ENCODE measurements around the gene DNAJC5.
"Not testable (repeated sequence)": the region's sequence is repeated elsewhere in the genome, so short reads cannot be mapped to it uniquely, and the experiment has no call there.

Gene DNAJC5

DNA sequence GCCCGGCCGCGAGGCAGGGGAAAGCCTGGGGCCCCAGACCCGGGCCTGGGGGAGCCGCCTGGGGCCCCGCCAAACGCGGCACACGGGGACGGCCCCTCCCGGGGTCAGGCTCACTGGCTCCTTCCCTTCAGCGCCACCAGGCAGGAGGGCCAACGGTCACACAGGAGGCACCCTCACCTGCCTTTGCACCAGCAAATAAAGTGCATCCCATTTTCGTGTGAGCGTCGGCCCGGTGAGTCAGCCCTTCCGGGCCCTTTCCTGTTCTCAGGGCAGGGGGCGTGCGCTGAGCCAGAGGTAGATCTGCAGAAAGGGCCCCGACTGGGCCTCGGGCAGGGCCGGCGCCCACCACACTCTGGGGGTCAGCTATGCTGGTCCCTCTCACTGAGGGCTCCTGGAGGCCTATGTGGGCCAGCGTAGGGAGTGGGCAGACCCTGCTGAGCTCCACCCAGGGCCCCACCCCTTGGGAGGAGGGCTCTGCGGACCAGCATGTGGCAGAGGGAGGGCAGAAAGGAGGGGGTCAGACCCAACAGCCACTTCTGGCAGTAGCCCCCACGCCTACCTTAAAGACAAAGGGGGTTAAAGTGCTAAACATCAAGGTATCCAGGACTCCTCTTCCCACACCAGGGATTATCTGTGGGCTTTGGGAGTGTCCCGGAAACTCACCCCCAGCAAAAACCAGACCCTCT lies 62.2 kb downstream of the DNAJC5 start:
- peak; percentile 84 to 90 for DNase-seq

GRCh38 chr20:63957690-63958441 lies 62.9 kb downstream of the DNAJC5 start:
- DNase-seq: peak; percentile 64 to 80

- DNase-seq: no peak
Measured at GRCh38 chr20:63958471-63958870, 63.5 kb downstream of the DNAJC5 start.

GRCh38 chr20:63958964-63959698 lies 64.2 kb downstream of the DNAJC5 start:
- no peak for DNase-seq

DNA sequence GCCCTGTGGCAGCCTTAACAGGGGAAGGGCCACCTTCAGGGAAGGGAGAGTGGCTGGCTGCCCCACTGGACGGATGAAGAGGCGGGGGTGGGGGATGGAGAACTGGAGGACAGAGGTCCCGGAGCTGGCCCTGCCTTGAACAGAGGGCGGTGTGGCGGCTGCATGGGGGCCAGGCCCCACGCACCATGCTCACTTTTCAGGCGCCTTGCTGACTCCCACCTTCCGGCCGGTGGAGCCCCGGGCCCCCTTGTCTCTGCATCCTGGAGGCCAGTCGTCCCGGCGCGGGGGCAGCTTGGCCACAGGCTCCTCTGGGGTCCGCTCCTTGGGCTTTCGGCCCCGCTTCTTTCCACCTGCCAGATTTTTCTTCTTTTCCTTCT lies 64.8 kb downstream of the DNAJC5 start:
- no peak for DNase-seq

- not testable (repeated sequence) for DNase-seq
Measured at GRCh38 chr20:63960654-63961621, 66.0 kb downstream of the DNAJC5 start.

DNA sequence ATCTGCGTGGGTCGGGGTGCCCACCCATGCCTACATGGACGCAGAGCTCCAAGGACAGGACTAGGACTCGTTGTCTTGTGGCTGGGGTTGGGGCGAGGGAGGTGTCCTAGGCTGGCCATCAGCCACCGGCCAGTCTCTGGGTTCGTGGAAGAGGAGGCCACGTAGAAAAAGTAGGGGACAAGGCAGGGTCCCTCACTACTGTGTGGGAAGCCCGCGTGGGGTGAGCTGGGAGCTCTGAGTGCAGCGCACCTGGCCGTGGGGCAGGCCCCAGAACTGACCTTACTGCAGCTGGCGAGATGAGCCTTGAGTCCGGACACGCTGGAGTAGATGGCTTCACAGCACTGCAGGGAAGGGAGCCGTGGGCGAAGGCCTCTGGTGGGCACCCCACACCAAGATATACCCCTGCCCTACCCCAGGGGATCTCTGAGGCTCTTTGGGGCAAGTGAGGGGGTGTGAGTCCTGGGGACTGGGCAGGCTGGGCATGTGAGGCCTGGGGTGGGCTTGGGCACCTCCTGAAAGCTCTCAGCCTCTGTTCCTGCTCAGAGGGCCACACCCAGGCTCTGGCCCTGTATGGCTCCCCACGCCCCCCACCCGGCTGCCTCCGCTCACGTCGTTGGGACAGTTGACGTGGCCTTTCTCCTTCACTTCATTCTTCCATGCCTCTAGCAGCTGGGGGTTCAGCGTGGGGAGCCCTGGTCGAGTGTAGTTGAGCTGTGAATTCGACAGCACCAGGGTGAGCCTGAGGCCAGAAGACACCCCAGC lies 66.9 kb downstream of the DNAJC5 start:
- DNase-seq: no peak

GRCh38 chr20:63962426-63963347 lies 67.8 kb downstream of the DNAJC5 start:
- DNase-seq: no peak

DNA sequence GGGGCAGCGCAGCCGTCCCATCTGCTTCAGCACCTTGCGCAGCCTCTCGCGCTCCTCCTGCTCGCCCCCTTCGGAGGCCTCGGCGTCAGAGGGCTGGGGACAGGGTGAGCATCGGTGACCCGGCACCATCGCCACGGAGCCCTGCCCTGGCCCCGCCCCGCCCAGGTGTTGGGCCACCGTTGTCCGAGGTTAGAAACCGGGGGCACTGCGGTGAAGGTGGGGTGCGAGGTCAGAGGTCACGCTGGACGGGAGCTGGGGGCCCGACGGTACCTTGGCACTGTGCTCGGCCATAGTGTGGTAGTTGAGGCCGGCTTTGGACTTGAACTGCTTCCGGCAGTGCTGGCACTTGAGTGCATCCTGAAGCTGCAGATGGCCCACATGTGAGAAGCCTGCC lies 68.4 kb downstream of the DNAJC5 start:
- DNase-seq: no peak

- no peak for DNase-seq
Measured at GRCh38 chr20:63963784-63964301, 68.9 kb downstream of the DNAJC5 start.

- no peak for DNase-seq
Measured at GRCh38 chr20:63964412-63964811, 69.5 kb downstream of the DNAJC5 start.

DNA sequence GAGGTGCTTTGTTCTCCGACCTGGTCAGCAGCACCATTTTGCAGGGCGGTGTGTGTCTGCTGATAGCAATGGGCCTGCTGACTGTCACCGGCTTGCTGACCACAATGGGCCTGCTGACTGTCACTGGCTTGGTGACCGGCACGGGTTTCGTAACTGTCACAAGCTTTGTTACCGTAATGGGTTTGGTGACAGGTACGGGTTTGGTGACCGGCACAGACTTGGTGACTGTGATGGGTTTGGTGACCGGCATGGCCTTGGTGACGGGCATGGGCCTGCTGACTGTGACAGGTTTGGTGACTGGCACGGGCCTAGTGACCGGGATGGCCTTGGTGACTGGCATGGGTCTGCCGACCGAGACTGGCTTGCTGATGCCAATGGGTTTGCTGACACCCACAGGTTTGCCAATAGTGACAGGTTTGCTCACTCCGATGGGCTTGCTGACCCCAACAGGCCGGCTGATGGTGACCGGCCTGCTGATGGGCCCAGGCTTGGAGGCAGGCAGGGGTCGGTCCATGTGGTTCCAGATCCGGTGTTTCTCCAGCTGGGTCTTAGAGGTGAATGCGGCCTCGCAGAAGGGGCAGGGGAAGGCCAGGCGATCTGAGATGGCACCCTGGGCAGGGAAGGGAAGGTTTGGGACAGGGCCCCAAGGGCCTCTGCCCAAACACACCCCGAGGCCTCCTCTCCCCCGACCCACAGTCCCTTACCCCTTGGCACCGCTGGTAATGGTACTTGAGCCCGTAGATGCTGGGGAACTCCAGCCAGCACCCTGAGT lies 71.4 kb downstream of the DNAJC5 start:
- DNase-seq: no peak

- no peak for DNase-seq
Measured at GRCh38 chr20:63966944-63967322, 72.0 kb downstream of the DNAJC5 start.

DNA sequence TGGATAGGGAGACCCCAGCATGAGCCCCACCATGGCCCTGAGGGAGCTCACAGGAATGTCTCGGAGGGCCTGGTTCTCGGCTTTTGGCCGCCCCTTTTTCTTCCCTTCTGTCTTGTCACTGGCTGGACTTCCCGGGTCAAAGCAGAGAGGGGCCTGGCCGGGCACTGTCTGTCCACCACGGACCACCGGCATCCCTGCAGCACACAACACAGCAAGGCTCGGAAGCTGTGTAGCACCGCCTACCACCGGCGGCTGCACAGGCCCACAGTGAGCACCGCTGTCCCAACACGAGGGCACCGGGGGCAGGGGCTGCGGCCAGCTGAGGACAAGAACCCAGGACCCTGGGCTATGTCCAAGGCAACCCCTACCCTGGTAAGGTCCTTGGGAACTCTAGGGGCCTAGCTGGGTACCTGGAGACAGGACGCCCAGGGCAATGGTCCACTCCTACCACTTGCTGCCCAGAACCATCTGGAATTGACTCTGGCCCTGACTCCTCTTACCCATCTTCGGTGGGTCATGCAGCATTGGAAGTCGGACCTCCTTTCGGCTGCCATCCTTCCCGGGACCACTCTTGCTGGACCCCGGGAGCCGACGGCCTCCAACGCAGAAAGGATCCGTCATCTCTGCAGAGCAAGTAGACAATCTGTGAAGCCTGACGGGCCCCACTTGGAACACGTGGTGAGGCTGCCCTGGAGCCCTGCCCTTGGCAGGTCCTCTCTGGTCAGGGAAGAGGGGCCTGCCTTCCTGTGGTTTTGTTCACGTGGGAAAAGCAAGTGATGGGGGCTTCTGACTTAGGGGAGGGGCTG lies 72.6 kb downstream of the DNAJC5 start:
- DNase-seq: no peak

DNA sequence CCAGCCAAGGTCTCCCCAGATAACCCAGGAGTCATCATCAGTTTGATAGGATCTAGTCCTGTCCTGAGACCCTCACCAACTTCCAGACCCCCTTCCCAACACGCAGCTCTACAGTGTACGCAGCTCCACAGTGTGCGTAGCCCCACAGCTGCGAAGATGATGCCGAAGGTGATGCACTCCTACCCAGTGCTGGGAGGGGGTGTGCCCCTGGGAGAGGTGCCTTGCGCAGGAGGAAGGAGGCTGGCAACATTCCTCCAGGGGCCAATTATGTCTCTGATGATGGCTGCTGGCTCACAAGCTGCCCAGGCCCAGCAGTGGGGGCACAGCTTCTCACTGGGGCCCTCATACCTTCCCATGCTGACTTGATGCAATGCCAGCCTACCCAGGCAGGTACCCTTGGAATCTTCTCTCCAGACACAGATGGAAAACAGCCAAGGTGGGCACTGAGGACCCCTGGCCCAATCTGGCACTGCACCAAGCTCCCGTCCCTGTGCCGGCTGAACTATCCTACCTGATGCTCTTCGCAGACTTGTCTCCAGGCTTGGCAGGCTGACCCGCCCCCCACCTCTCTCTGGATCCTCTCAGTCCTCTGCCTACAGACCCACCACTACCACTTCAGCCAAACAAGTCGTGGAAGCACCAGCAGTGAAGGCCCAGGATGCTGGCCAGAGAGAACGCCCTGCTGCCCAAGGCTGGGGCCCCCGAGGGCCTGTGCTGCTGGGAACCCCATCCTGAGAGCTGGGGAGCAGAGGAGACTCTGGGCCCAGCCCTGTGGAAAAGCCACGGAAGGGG lies 73.4 kb downstream of the DNAJC5 start:
- no peak for DNase-seq

DNA sequence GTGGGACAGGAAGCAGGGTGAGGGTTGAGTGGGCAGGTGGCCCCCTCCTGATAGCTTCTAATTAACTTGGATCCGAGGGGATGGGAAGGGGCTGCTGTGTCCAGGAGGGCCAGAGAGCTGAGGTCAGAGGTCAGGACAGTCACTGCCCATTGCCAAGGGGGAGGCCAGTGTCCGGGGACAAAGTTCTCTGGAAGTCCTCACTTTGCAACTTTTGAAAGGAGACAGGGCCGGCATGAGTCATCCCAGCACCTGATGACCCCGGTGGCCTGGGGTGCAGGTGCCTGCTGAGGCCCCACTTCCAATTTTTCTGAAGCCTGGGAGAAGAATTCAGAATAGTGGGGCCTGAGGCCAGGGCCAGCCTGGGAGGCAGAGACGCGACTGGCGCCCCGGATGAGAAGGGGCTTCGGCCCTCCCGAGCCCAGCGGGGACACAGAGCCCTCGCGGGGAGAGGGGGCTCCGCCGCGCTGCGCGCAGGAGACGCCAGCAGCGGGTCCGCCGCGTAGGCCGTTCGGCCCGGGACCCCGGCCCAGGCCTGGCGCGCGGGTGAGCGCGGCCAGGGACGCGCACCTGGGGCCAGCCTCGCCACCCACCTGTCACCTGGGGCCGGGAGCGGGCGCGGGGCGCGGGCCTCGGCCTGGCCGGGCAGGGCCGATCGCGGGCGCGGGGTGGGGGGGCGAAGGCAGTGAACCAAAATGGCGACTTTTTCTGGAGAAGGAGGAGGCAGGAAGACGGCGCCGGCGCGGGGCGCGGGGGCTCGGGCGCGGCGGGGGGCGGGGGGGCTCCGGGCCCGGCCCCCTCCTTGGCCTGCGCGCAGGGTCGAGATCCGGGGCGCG lies 74.2 kb downstream of the DNAJC5 start:
- DNase-seq: no peak

Data from SHP77 (cell line).